Measurements from ENCODE around the gene CDH10. TPM values are rescaled to one million over a fixed set of nuclear protein-coding genes. Genes with fewer than 3 reads are reported as not detected.

CDH10 gene
- total and polyA plus RNA-seq, 2 donors (not counting 3 experiments of a cell fraction or from before 2014, with no cell fraction given) = 0.07 TPM; not detected in 1

DNA sequence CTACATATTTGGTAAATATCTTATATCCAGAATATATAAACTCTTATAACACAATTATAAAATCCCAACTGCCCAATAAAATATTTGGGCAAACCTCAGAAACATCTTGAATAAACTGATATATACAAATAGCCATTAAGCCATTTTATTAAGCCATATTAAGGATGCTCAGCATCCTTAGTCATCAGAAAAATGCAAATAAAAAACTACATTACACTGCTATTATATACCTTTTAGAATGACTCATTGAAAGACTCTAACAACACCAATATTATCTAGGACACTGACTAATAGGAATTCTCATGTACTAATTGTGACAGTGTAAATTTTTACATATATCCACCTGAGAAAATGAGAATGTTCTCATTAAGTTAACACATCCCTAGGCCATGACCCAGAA is 77.8 kb downstream of the CDH10 start:
- Histone ChIP-seq H3K4me2 (ENCODE audit: insufficient read depth, low read length) (no peak overlapping the region), H3K9me3 (replicated peaks; ENCODE audit: control insufficient read depth, insufficient read depth, low read length) (peaks cover 8% of the 10 kb centered on the region), H3K27ac (ENCODE audit: insufficient read depth, low read depth, low read length) (no peak overlapping the region), H3K4me1 (ENCODE audit: control insufficient read depth, extremely low read depth, insufficient read depth, low read length) (no peaks in the 10 kb centered on the region), H3K27me3 (ENCODE audit: control insufficient read depth in 2 of 2, insufficient read depth in 2 of 2, low read length in 2 of 2) (no peaks in the 10 kb centered on the region), H3K9ac (replicated peaks; ENCODE audit: extremely low read depth, insufficient read depth, low read length) (no peak overlapping the region), H3K79me2 (ENCODE audit: control insufficient read depth, insufficient read depth, low read length) (no peaks in the 10 kb centered on the region), H4K20me1 (replicated peaks; ENCODE audit: control insufficient read depth, extremely low read depth, insufficient read depth, low read length) (no peaks in the 10 kb centered on the region), H3K9me1 (replicated peaks; ENCODE audit: control insufficient read depth, extremely low read depth, insufficient read depth, low read length) (no peaks in the 10 kb centered on the region), H3K36me3 (ENCODE audit: control insufficient read depth in 2 of 2, extremely low read depth in 1 of 2, insufficient read depth in 2 of 2, low read length in 2 of 2) (no peaks in the 10 kb centered on the region), H3K4me3 (replicated peaks in 1 of 3; ENCODE audit: insufficient read depth in 1 of 3, low read depth in 1 of 3, low read length in 3 of 3) (no peak overlapping the region), H2AFZ (ENCODE audit: low read depth, low read length) (no peak overlapping the region)
- FAIRE-seq (no peak), DNase-seq (ENCODE audit: low read depth, low spot score) (no peak)
- TF ChIP-seq GATA2 (IDR thresholded peaks at IDR 0.05; ENCODE audit: insufficient read depth, insufficient read length, low read depth, low read length) (no peak), FOS (IDR thresholded peaks at IDR 0.05; ENCODE audit: borderline replicate concordance, insufficient read depth, low read length) (no peak), POLR2A (IDR thresholded peaks at IDR 0.05; ENCODE audit: low read depth, low read length) (no peak), EZH2 (IDR thresholded peaks at IDR 0.05; ENCODE audit: borderline replicate concordance, low read depth, low read length, severe bottlenecking) (no peak), JUN (IDR thresholded peaks at IDR 0.05; ENCODE audit: borderline replicate concordance, insufficient read depth, insufficient read length, low read depth) (no peak), MYC (IDR thresholded peaks at IDR 0.05; ENCODE audit: low read depth, low read length) (no peak), MAX (IDR thresholded peaks at IDR 0.05; ENCODE audit: insufficient read depth, insufficient read length) (no peak), POLR2AphosphoS5 (IDR thresholded peaks at IDR 0.05; ENCODE audit: insufficient read depth, low read depth, low read length) (no peak)
- TF ChIP-seq, protein P1, sequence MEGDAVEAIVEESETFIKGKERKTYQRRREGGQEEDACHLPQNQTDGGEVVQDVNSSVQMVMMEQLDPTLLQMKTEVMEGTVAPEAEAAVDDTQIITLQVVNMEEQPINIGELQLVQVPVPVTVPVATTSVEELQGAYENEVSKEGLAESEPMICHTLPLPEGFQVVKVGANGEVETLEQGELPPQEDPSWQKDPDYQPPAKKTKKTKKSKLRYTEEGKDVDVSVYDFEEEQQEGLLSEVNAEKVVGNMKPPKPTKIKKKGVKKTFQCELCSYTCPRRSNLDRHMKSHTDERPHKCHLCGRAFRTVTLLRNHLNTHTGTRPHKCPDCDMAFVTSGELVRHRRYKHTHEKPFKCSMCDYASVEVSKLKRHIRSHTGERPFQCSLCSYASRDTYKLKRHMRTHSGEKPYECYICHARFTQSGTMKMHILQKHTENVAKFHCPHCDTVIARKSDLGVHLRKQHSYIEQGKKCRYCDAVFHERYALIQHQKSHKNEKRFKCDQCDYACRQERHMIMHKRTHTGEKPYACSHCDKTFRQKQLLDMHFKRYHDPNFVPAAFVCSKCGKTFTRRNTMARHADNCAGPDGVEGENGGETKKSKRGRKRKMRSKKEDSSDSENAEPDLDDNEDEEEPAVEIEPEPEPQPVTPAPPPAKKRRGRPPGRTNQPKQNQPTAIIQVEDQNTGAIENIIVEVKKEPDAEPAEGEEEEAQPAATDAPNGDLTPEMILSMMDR (IDR thresholded peaks at IDR 0.05; ENCODE audit: extremely low read depth in 1 of 2, insufficient read depth in 1 of 2, low read depth in 1 of 2, low read length in 2 of 2) = no peak
- ChIA-PET CTCF (no interaction called here), POLR2A (no interaction called here)
- intact Hi-C loops (cut with micrococcal nuclease) = no loop called here
- BruUV-seq (replicated peaks) = no TSS peak
- dilution Hi-C loops (cut with MboI; ENCODE audit: extremely low pct_ligation_motif_present, low sequenced_read_pairs) = no loop called here
